SJSA1 (cell line): ENCODE data around the gene EFHD1. TPM values are rescaled to one million over a fixed set of nuclear protein-coding genes. Genes with fewer than 3 reads are reported as not detected.
A peak's percentile ranks its signal among the peaks of the same experiment; 100 is the strongest.

Experiments used
- DNase-seq, 2 experiments: peaks; one replicate each; pipeline ENCODE4 v3.0.0-alpha.2; 2015 to 2020; ENCODE audit warnings: low spot score in 2 of 2, low read depth in 1 of 2
- H3K27ac ChIP-seq: fragments of 250-450 bp; sonication (Bioruptor Pico); 2 replicates; pipeline ENCODE4 v1.5.1; 2020; ENCODE audit warnings: mild to moderate bottlenecking, moderate library complexity
- H3K27me3 ChIP-seq: fragments of 250-450 bp; sonication (Bioruptor Pico); replicated peaks from 2 replicates; pipeline ENCODE4 v1.5.1; 2020; ENCODE audit warnings: mild to moderate bottlenecking, moderate library complexity
- H3K36me3 ChIP-seq: fragments of 250-450 bp; sonication (Bioruptor Pico); 2 replicates; pipeline ENCODE4 v1.5.1; 2020; ENCODE audit warnings: mild to moderate bottlenecking
- H3K4me1 ChIP-seq: fragments of 250-450 bp; sonication (Bioruptor Pico); replicated peaks from 2 replicates; pipeline ENCODE4 v1.6.1; 2021; ENCODE audit warnings: mild to moderate bottlenecking
- H3K4me3 ChIP-seq: fragments of 250-450 bp; sonication (Bioruptor Pico); 2 replicates; pipeline ENCODE4 v1.5.1; 2020; ENCODE audit warnings: mild to moderate bottlenecking
- H3K9me3 ChIP-seq: fragments of 250-450 bp; sonication (Bioruptor Pico); replicated peaks from 2 replicates; pipeline ENCODE4 v1.5.1; 2020; ENCODE audit warnings: mild to moderate bottlenecking
- total RNA-seq: library from RNA; depleted of rRNA; stranded (reverse); fragments of >200 nt; shearing (Covaris generic); gene quantifications from 2 replicates; pipeline ENCODE4 v1.2.3, GENCODE V29; 2014; rRNA removed

EFHD1 gene
- total RNA-seq, result 0.66 and 1.4 TPM in 2 replicates

- H3K27me3 ChIP-seq, result peaks cover 12% of the 10 kb centered on the region
Measured at GRCh38 chr2:232633413-232634205, at the start of gene EFHD1. Gene EFHD1 (plus strand): TSS chr2:232633604. CDS start chr2:232633705, 101 bp downstream.

GRCh38 chr2:232584238-232584637 is 49.2 kb upstream of the EFHD1 start:
- no peaks in the 10 kb centered on the region for H3K27me3 ChIP-seq
- H3K27ac ChIP-seq, result no peak overlapping the region
- DNase-seq, result no peak
- H3K4me1 ChIP-seq, result no peaks in the 10 kb centered on the region
- peaks cover 21% of the 10 kb centered on the region for H3K36me3 ChIP-seq
- H3K9me3 ChIP-seq, result no peaks in the 10 kb centered on the region
- H3K4me3 ChIP-seq, result no peak overlapping the region

More at GRCh38 chr2:232633413-232634205, at the start of gene EFHD1:
- Histone ChIP-seq H3K4me1 (peaks cover 23% of the 10 kb centered on the region), H3K9me3 (0 out of 2 replicates have a peak, but pooled peaks cover 4% of the 10 kb centered on the region), H3K4me3 (peak within 1 kb of the TSS; percentile 48), H3K27ac (no peak within 1 kb of the TSS), H3K36me3 (no peaks in the 10 kb centered on the region)
- peak; percentile 75 to 83 for DNase-seq

- Histone ChIP-seq H3K36me3 (peaks cover 9% of the 10 kb centered on the region; the same call in 1 of the 2 replicates), H3K27me3 (no peaks in the 10 kb centered on the region), H3K4me3 (no peak overlapping the region), H3K9me3 (no peaks in the 10 kb centered on the region), H3K27ac (no peak overlapping the region), H3K4me1 (no peaks in the 10 kb centered on the region)
- no peak for DNase-seq
Measured at GRCh38 chr2:232586943-232587505, 46.4 kb upstream of the EFHD1 start.

GRCh38 chr2:232587512-232587911 is 45.9 kb upstream of the EFHD1 start:
- H3K36me3 ChIP-seq, result peaks cover 4% of the 10 kb centered on the region; the same call in 1 of the 2 replicates
- H3K27ac ChIP-seq, result no peak overlapping the region
- no peaks in the 10 kb centered on the region for H3K4me1 ChIP-seq
- H3K27me3 ChIP-seq, result no peaks in the 10 kb centered on the region
- H3K9me3 ChIP-seq, result no peaks in the 10 kb centered on the region
- DNase-seq, result no peak
- no peak overlapping the region for H3K4me3 ChIP-seq

- Histone ChIP-seq H3K36me3 (peaks cover 3% of the 10 kb centered on the region; the same call in 1 of the 2 replicates), H3K9me3 (no peaks in the 10 kb centered on the region)
- no peak for DNase-seq
Measured at GRCh38 chr2:232588031-232588430, 45.4 kb upstream of the EFHD1 start.

GRCh38 chr2:232588680-232589585 is 44.5 kb upstream of the EFHD1 start:
- H3K27me3 ChIP-seq, result no peaks in the 10 kb centered on the region
- DNase-seq, result no peak
- H3K4me1 ChIP-seq, result no peaks in the 10 kb centered on the region
- H3K36me3 ChIP-seq, result no peaks in the 10 kb centered on the region
- H3K27ac ChIP-seq, result no peak overlapping the region
- H3K9me3 ChIP-seq, result no peaks in the 10 kb centered on the region
- H3K4me3 ChIP-seq, result no peak overlapping the region

More at GRCh38 chr2:232588031-232588430, 45.4 kb upstream of the EFHD1 start:
- Histone ChIP-seq H3K27me3 (no peaks in the 10 kb centered on the region), H3K4me1 (no peaks in the 10 kb centered on the region), H3K27ac (no peak overlapping the region), H3K4me3 (no peak overlapping the region)

GRCh38 chr2:232592772-232593395 is 40.5 kb upstream of the EFHD1 start:
- H3K36me3 ChIP-seq, result no peaks in the 10 kb centered on the region
- no peaks in the 10 kb centered on the region for H3K27me3 ChIP-seq
- no peaks in the 10 kb centered on the region for H3K4me1 ChIP-seq
- no peaks in the 10 kb centered on the region for H3K9me3 ChIP-seq
- no peak for DNase-seq
- H3K27ac ChIP-seq, result no peak overlapping the region
- H3K4me3 ChIP-seq, result no peak overlapping the region

GRCh38 chr2:232593982-232594381 is 39.4 kb upstream of the EFHD1 start:
- no peak for DNase-seq
- Histone ChIP-seq H3K4me1 (no peaks in the 10 kb centered on the region), H3K9me3 (no peaks in the 10 kb centered on the region), H3K27ac (no peak overlapping the region), H3K36me3 (no peaks in the 10 kb centered on the region), H3K27me3 (no peaks in the 10 kb centered on the region), H3K4me3 (no peak overlapping the region)

GRCh38 chr2:232597362-232598079 is 35.9 kb upstream of the EFHD1 start:
- H3K9me3 ChIP-seq, result no peaks in the 10 kb centered on the region
- DNase-seq, result no peak
- no peak overlapping the region for H3K4me3 ChIP-seq
- H3K4me1 ChIP-seq, result no peaks in the 10 kb centered on the region
- no peaks in the 10 kb centered on the region for H3K27me3 ChIP-seq
- H3K36me3 ChIP-seq, result no peaks in the 10 kb centered on the region
- no peak overlapping the region for H3K27ac ChIP-seq

- no peaks in the 10 kb centered on the region for H3K4me1 ChIP-seq
- H3K9me3 ChIP-seq, result no peaks in the 10 kb centered on the region
- H3K4me3 ChIP-seq, result no peak overlapping the region
- no peak for DNase-seq
- H3K27ac ChIP-seq, result no peak overlapping the region
- no peaks in the 10 kb centered on the region for H3K36me3 ChIP-seq
- H3K27me3 ChIP-seq, result no peaks in the 10 kb centered on the region
Measured at GRCh38 chr2:232598293-232598692, 35.1 kb upstream of the EFHD1 start.

- DNase-seq, result no peak
- Histone ChIP-seq H3K27ac (no peak overlapping the region), H3K9me3 (no peaks in the 10 kb centered on the region), H3K4me1 (no peaks in the 10 kb centered on the region), H3K27me3 (no peaks in the 10 kb centered on the region), H3K4me3 (no peak overlapping the region), H3K36me3 (no peaks in the 10 kb centered on the region)
Measured at GRCh38 chr2:232600053-232600773, 33.2 kb upstream of the EFHD1 start.

- no peak overlapping the region for H3K4me3 ChIP-seq
- no peaks in the 10 kb centered on the region for H3K27me3 ChIP-seq
- peaks cover 3% of the 10 kb centered on the region for H3K4me1 ChIP-seq
- H3K36me3 ChIP-seq, result no peaks in the 10 kb centered on the region
- DNase-seq, result no peak
- no peak overlapping the region for H3K27ac ChIP-seq
- H3K9me3 ChIP-seq, result no peaks in the 10 kb centered on the region
Measured at GRCh38 chr2:232603283-232603682, 30.1 kb upstream of the EFHD1 start.
